GM21423 (cell line): ENCODE results near the gene PPCS.

ENCODE experiments used
- ATAC-seq: cut with Tn5 transposase; IDR thresholded peaks from one replicate; pipeline ENCODE4 v1.9.1; 2021; ENCODE audit warnings: mild to moderate bottlenecking, moderate library complexity; ENCODE audit not compliant: unreplicated experiment

PPCS gene

GRCh38 chr1:42456010-42456753, at the start of gene PPCS, which contains the start of gene ZMYND12:
Gene PPCS (plus strand): TSS chr1:42456543. CDS start chr1:42456566, 23 bp downstream.
Gene ZMYND12 (minus strand): TSS chr1:42456022. CDS start chr1:42455997, 25 bp downstream.
- peak; percentile 83 for ATAC-seq

- ATAC-seq = no peak
Observed at GRCh38 chr1:42414551-42415496, 41.5 kb upstream of the PPCS start.

- ATAC-seq = no peak
Observed at GRCh38 chr1:42417166-42417565, 39.2 kb upstream of the PPCS start.

- no peak for ATAC-seq
Observed at GRCh38 chr1:42418516-42418915, 37.8 kb upstream of the PPCS start.

- ATAC-seq = no peak
Observed at GRCh38 chr1:42419126-42419821, 37.1 kb upstream of the PPCS start.

- ATAC-seq = no peak
Observed at GRCh38 chr1:42420121-42420520, 36.2 kb upstream of the PPCS start.

GRCh38 chr1:42420911-42421585, 35.3 kb upstream of the PPCS start:
- ATAC-seq = no peak

GRCh38 chr1:42422737-42423136, 33.6 kb upstream of the PPCS start:
- ATAC-seq = no peak

GRCh38 chr1:42423681-42424080, 32.7 kb upstream of the PPCS start:
- ATAC-seq = no peak

GRCh38 chr1:42424201-42424600, 32.1 kb upstream of the PPCS start:
- no peak for ATAC-seq

GRCh38 chr1:42427240-42427639, 29.1 kb upstream of the PPCS start:
- no peak for ATAC-seq

- ATAC-seq = no peak
Observed at GRCh38 chr1:42429603-42430002, 26.7 kb upstream of the PPCS start.

GRCh38 chr1:42430286-42431135, 25.8 kb upstream of the PPCS start:
- ATAC-seq = no peak

- ATAC-seq = no peak
Observed at GRCh38 chr1:42431514-42431913, 24.8 kb upstream of the PPCS start.

- no peak for ATAC-seq
Observed at GRCh38 chr1:42432714-42433113, 23.6 kb upstream of the PPCS start.

GRCh38 chr1:42433369-42433768, 23.0 kb upstream of the PPCS start:
- no peak for ATAC-seq

- ATAC-seq = no peak
Observed at GRCh38 chr1:42434340-42434739, 22.0 kb upstream of the PPCS start.

- ATAC-seq = no peak
Observed at GRCh38 chr1:42439940-42440339, 16.4 kb upstream of the PPCS start.

GRCh38 chr1:42442662-42443061, 13.7 kb upstream of the PPCS start:
- no peak for ATAC-seq

GRCh38 chr1:42449256-42449655, 7.1 kb upstream of the PPCS start:
- no peak for ATAC-seq
